MCF 10A (cell line): ENCODE data around the gene NOS2. TPM values are rescaled to one million over a fixed set of nuclear protein-coding genes. Genes with fewer than 3 reads are reported as not detected.
"Not testable (repeated sequence)": the region's sequence is repeated elsewhere in the genome, so short reads cannot be mapped to it uniquely, and the experiment has no call there.

Experiments
- BruUV-seq: library from RNA; stranded (reverse); fragments of 400-500 nt; replicated peaks from 2 replicates; lab custom pipeline; 2021; lab: Mats Ljungman, UMichigan
- CTCF ChIA-PET: fragments of 300-600 bp; sonication (Branson Sonifier 250); formaldehyde crosslinking; extraction: SDS; loops from one replicate; lab custom pipeline; 2021; ENCODE audit warnings: antibody characterized with exemption, inconsistent platforms; lab: Yijun Ruan, JAX
- POLR2A ChIA-PET: fragments of 300-600, 350-650 bp; sonication (Branson Sonifier 250); formaldehyde crosslinking; extraction: SDS; loops from one replicate; lab custom pipeline; 2020; ENCODE audit warnings: antibody characterized with exemption, inconsistent platforms; lab: Yijun Ruan, JAX
- DNase-seq: peaks from one replicate; pipeline ENCODE4 v3.0.0-alpha.2; 2018; ENCODE audit not compliant: unreplicated experiment
- H3K27ac Mint-ChIP-seq: one replicate; pipeline ENCODE4 v1.8.0; 2022; ENCODE audit warnings: mild to moderate bottlenecking, low read depth, mixed read lengths; ENCODE audit not compliant: unreplicated experiment
- H3K27me3 Mint-ChIP-seq: one replicate; pipeline ENCODE4 v1.8.0; 2022; ENCODE audit warnings: mixed read lengths; ENCODE audit not compliant: insufficient read depth, unreplicated experiment
- H3K36me3 Mint-ChIP-seq: one replicate; pipeline ENCODE4 v1.8.0; 2022; ENCODE audit warnings: mild to moderate bottlenecking, moderate library complexity, mixed read lengths; ENCODE audit not compliant: insufficient read depth, unreplicated experiment
- H3K4me1 Mint-ChIP-seq: one replicate; pipeline ENCODE4 v1.8.0; 2022; ENCODE audit warnings: mixed read lengths; ENCODE audit not compliant: insufficient read depth, unreplicated experiment
- H3K4me3 Mint-ChIP-seq: one replicate; pipeline ENCODE4 v1.8.0; 2022; ENCODE audit warnings: mild to moderate bottlenecking, moderate library complexity, mixed read lengths; ENCODE audit not compliant: unreplicated experiment
- H3K9me3 Mint-ChIP-seq: one replicate; pipeline ENCODE4 v1.8.0; 2022; ENCODE audit warnings: mixed read lengths; ENCODE audit not compliant: unreplicated experiment
- CTCF ChIP-seq: fragments of 200-600 bp; IDR thresholded peaks from one replicate; pipeline ENCODE4 v1.8.0; 2022; ENCODE audit warnings: antibody characterized with exemption, mild to moderate bottlenecking; ENCODE audit not compliant: unreplicated experiment
- intact Hi-C: fragments of 100-400 bp; cut with micrococcal nuclease; formaldehyde crosslinking; loops from 2 replicates; pipeline ENCODE4 v1.14.1; 2022
- total RNA-seq: library from RNA; stranded (reverse); gene quantifications from 2 replicates; pipeline ENCODE4 v1.2.3, GENCODE V29; 2022

Gene NOS2
- total RNA-seq, 1 experiment from 2014 or later, result not detected

GRCh38 chr17:27751622-27752490 is 48.5 kb downstream of the NOS2 start:
- ChIA-PET POLR2A (no interaction called here), CTCF (interaction anchor here (13.9 kb wide), 1 partner anchor 96 kb away, joined by 377 read pairs; no protein-coding TSS in a partner anchor)
- no TSS peak for BruUV-seq
- Mint-ChIP-seq H3K27ac (no peak overlapping the region), H3K4me1 (no peaks in the 10 kb centered on the region), H3K9me3 (no peaks in the 10 kb centered on the region), H3K36me3 (no peaks in the 10 kb centered on the region), H3K27me3 (peaks cover 7% of the 10 kb centered on the region), H3K4me3 (no peak overlapping the region)
- no peak for TF ChIP-seq CTCF
- intact Hi-C loops, result no loop called here
- DNase-seq, result no peak

- H3K36me3 Mint-ChIP-seq, result no peaks in the 10 kb centered on the region
- TF ChIP-seq CTCF, result no peak
- POLR2A ChIA-PET, result no interaction called here
- no TSS peak for BruUV-seq
- no peak overlapping the region for H3K27ac Mint-ChIP-seq
- intact Hi-C loops, result no loop called here
- no peak overlapping the region for H3K4me3 Mint-ChIP-seq
- peaks cover 7% of the 10 kb centered on the region for H3K27me3 Mint-ChIP-seq
- CTCF ChIA-PET, result interaction anchor here (13.9 kb wide), 1 partner anchor 95 kb away, joined by 377 read pairs; no protein-coding TSS in a partner anchor
- DNase-seq, result no peak
- H3K9me3 Mint-ChIP-seq, result no peaks in the 10 kb centered on the region
- H3K4me1 Mint-ChIP-seq, result no peaks in the 10 kb centered on the region
Measured at GRCh38 chr17:27751166-27751565, 49.2 kb downstream of the NOS2 start.

- H3K4me3 Mint-ChIP-seq, H3K9me3 Mint-ChIP-seq, H3K27ac Mint-ChIP-seq, H3K27me3 Mint-ChIP-seq, H3K4me1 Mint-ChIP-seq, BruUV-seq, DNase-seq, H3K36me3 Mint-ChIP-seq, intact Hi-C loops, POLR2A ChIA-PET: not testable (repeated sequence)
- CTCF ChIA-PET, result interaction anchor here (0.5 to 1.8 kb wide), 5 partner anchors 11 to 509 kb away, joined by 3 to 4 read pairs (median 3); no protein-coding TSS in a partner anchor
Measured at GRCh38 chr17:27749562-27750150, 50.7 kb downstream of the NOS2 start.

- POLR2A ChIA-PET, result no interaction called here
- Mint-ChIP-seq H3K27ac (no peak overlapping the region), H3K9me3 (no peaks in the 10 kb centered on the region), H3K4me1 (no peaks in the 10 kb centered on the region), H3K27me3 (no peaks in the 10 kb centered on the region), H3K4me3 (no peak overlapping the region), H3K36me3 (no peaks in the 10 kb centered on the region)
- no peak for TF ChIP-seq CTCF
- no peak for DNase-seq
- no TSS peak for BruUV-seq
- CTCF ChIA-PET, result interaction anchor here (0.8 to 1.8 kb wide), 8 partner anchors 8 to 132 kb away, joined by 3 to 6 read pairs (median 4); no protein-coding TSS in a partner anchor
- intact Hi-C loops, result no loop called here
Measured at GRCh38 chr17:27748360-27748825, 51.9 kb downstream of the NOS2 start.
